SK-N-DZ (cell line): ENCODE data around the gene RAB2B. TPM values are rescaled to one million over a fixed set of nuclear protein-coding genes. Genes with fewer than 3 reads are reported as not detected.

Experiments
- DNase-seq: peaks from one replicate; pipeline ENCODE4 v3.0.0-alpha.2; 2015; ENCODE audit warnings: low spot score
- polyA plus RNA-seq, 2 experiments: library from polyadenylated mRNA; depleted of rRNA; stranded (reverse); fragments of >200 nt; gene quantifications; 2 replicates each; pipeline ENCODE4 v1.2.3, GENCODE V29; 2014

RAB2B gene
- 31.9 and 42.7 TPM in 2 replicates for polyA plus RNA-seq (2014; cell fraction: cytosol; rRNA removed)
- 26.5 and 31.2 TPM in 2 replicates for polyA plus RNA-seq (2014; cell fraction: nucleus; rRNA removed)

- DNase-seq, result peak; percentile 99
These were observed at the start of gene RAB2B, which contains the start of gene TOX4 for GRCh38 chr14:21476925-21477681. Gene RAB2B (minus strand): TSS chr14:21476959. CDS start chr14:21476872, 87 bp downstream. Gene TOX4 (plus strand): TSS chr14:21477195. CDS start chr14:21477279, 84 bp downstream.

- DNase-seq, result peak; percentile 86
These were observed 49.4 kb upstream of the RAB2B start, which contains the start of gene SALL2 for GRCh38 chr14:21525962-21526671. Gene SALL2 (minus strand): TSS chr14:21526346. CDS start chr14:21526127, 219 bp downstream.

GRCh38 chr14:21525571-21525961 is 48.8 kb upstream of the RAB2B start:
- DNase-seq, result peak; percentile 26

GRCh38 chr14:21524575-21525490 is 48.1 kb upstream of the RAB2B start:
- no peak for DNase-seq

GRCh38 chr14:21523203-21523602 is 46.4 kb upstream of the RAB2B start:
- DNase-seq, result no peak

GRCh38 chr14:21521501-21521900 is 44.7 kb upstream of the RAB2B start:
- no peak for DNase-seq

GRCh38 chr14:21520767-21521166 is 44.0 kb upstream of the RAB2B start:
- no peak for DNase-seq

- DNase-seq, result peak; percentile 54
These were observed 42.0 kb upstream of the RAB2B start for GRCh38 chr14:21518725-21519124.

GRCh38 chr14:21514341-21514740 is 37.6 kb upstream of the RAB2B start:
- DNase-seq, result no peak

GRCh38 chr14:21510735-21511657 is 34.2 kb upstream of the RAB2B start, which contains the start of gene METTL3:
Gene METTL3 (minus strand): TSS chr14:21511340. CDS start chr14:21511223, 117 bp downstream.
- DNase-seq, result peak; percentile 98

- DNase-seq, result no peak
These were observed 32.8 kb upstream of the RAB2B start for GRCh38 chr14:21509432-21510143.

- no peak for DNase-seq
These were observed 29.8 kb upstream of the RAB2B start for GRCh38 chr14:21506557-21506956.

GRCh38 chr14:21505012-21505553 is 28.3 kb upstream of the RAB2B start:
- no peak for DNase-seq

GRCh38 chr14:21503376-21503775 is 26.6 kb upstream of the RAB2B start:
- no peak for DNase-seq

- DNase-seq, result no peak
These were observed 24.8 kb upstream of the RAB2B start for GRCh38 chr14:21501568-21501967.

GRCh38 chr14:21498540-21499526 is 22.1 kb upstream of the RAB2B start:
- DNase-seq, result peak; percentile 32

GRCh38 chr14:21496453-21496852 is 19.7 kb upstream of the RAB2B start:
- no peak for DNase-seq
